GM21723 (cell line): ENCODE results near the gene NR3C1.

ENCODE experiments used
- ATAC-seq: cut with Tn5 transposase; IDR thresholded peaks from one replicate; pipeline ENCODE4 v1.9.1; 2021; ENCODE audit warnings: mild to moderate bottlenecking, moderate library complexity; ENCODE audit not compliant: unreplicated experiment

NR3C1 gene

DNA sequence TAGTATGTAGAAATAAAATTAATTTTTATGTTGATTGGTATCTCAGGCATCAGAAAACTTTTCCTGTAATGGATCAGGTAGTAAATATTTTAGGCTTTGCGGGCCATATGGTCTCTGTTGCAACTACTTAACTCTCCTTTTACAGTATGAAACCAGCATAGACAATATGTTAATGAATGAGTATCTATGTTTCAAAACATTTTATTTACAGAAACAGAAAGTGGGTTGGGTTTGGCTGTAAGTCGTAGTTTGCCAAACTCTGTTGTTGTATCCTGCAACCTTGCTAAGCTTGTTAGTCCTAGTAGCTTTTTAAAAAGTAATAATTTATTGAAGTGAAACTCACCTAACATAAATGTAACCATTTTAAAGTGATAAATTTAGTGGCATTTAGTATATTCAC is 132.1 kb downstream of the NR3C1 start:
- ATAC-seq, result no peak

- no peak for ATAC-seq
Observed at GRCh38 chr5:143268388-143268787, 135.1 kb downstream of the NR3C1 start.

GRCh38 chr5:143267186-143267585 is 136.3 kb downstream of the NR3C1 start:
- ATAC-seq, result no peak

- no peak for ATAC-seq
Observed at GRCh38 chr5:143265995-143266394, 137.5 kb downstream of the NR3C1 start.

GRCh38 chr5:143263272-143263810 is 140.1 kb downstream of the NR3C1 start:
- ATAC-seq, result no peak

- peak; percentile 85 for ATAC-seq
Observed at GRCh38 chr5:143262393-143263174, 140.9 kb downstream of the NR3C1 start.

DNA sequence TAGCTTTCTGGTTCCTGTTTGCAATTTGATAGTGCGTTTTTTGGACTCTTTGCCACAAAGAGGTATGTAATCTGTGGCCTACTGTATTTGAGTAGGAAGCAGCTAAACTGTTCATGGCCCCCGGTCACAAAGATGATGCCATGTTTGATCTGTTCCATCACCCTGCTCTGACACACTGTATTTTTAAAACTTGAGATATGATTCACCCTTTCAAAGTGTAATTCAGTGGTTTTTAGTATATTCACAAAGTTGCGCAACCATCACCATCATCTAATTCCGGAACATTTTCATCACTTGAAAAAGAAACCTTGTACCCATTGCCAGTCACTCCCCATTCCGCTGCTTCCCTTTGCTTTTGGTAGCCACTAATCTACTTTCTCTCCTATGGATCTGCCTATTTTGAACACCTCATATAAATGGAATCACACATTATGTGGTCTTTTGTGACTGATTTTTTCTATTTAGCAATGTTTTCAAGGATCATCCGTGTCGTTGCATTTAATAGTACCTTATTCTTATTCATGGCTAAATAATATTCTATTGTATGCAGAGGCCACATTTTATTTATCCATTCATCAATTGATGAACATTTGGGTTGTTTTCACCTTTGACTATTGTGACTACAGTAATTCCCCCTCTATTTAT is 141.6 kb downstream of the NR3C1 start:
- no peak for ATAC-seq

- ATAC-seq, result no peak
Observed at GRCh38 chr5:143259254-143259605, 144.3 kb downstream of the NR3C1 start.

- ATAC-seq, result no peak
Observed at GRCh38 chr5:143258559-143259253, 144.8 kb downstream of the NR3C1 start.

DNA sequence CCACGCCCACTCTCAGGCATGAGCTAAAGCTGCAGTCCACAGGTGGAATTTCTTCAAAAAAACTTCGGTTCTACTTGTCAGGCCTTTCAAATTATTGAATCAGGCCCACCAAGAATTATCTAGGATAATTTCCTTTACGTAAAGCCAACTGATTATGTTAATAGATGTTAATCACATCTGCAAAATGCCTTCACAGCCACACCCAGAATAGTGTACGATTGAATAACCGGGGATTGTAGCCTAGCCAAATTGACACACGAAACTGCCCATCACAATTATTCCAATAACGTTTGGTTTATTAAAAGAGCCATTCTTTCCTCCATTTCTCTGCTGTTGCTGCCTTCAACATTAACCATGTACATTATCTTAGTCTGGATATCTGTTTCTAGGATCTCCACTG is 148.7 kb downstream of the NR3C1 start:
- no peak for ATAC-seq

DNA sequence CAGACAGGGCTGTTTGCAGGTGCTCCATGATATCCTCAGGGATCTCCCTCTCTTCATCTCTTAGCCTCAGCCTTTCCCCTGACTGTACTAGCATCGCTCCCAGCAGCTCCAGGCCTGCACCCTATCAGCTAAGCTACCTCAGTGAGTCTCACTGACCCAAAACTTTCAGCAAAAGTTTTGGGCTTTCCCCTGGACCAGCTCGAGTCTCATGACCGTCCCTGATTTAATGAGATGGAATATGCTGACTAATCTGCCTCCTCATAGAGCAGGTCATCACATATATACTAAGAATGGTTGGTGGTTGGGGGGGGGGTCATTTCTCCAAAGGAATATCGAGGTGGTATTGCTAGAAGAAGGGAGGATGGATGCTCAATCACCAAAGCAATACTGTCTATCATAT is 151.5 kb downstream of the NR3C1 start:
- no peak for ATAC-seq

- ATAC-seq, result no peak
Observed at GRCh38 chr5:143251190-143251589, 152.3 kb downstream of the NR3C1 start.

- ATAC-seq, result no peak
Observed at GRCh38 chr5:143249851-143250250, 153.6 kb downstream of the NR3C1 start.

- no peak for ATAC-seq
Observed at GRCh38 chr5:143248822-143249579, 154.5 kb downstream of the NR3C1 start.

DNA sequence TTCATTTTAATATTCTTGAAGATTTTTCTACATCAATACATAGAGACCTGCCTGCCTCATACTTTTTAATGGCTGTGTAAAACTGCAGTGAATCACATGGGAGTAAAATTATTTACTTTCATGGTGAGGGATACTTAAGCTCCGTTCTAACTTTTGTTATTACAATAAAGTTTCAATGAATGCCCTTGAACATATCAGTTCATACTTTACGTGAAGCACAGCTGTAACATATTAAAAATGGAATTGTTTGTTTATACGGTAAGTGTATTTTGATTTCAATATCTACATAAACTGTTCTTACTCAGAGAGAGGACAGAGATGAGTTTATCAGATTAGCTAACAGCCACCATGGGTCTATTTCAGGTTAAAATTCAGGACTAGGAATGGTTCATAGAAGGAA is 155.1 kb downstream of the NR3C1 start:
- no peak for ATAC-seq

DNA sequence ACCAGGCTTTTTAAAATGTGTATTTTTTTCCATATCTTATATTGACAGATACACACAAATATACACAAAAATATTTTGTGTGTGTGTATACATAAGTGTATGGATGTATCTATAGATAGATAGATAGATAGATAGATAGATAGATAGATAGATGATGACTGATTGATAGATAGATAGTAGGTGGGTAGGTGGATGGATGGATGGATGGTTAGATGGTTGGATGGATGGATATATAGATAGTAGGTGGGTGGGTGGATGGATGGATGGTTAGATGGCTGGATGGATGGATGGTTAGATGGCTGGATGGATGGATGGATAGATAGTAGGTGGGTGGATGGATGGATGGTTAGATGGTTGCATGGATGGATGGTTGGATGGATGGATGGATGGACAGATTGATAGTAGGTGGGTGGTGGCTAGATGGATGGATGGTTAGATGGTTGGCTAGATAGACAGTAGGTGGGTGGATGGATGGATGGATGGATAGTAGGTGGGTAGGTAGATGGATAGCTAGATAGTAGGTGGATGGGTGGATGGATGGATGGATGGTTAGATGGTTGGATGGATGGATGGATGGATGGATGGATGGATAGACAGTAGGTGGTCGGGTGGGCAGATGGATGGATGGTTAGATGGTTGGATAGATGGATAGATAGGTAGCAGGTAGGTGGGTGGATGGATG is 156.2 kb downstream of the NR3C1 start:
- no peak for ATAC-seq

DNA sequence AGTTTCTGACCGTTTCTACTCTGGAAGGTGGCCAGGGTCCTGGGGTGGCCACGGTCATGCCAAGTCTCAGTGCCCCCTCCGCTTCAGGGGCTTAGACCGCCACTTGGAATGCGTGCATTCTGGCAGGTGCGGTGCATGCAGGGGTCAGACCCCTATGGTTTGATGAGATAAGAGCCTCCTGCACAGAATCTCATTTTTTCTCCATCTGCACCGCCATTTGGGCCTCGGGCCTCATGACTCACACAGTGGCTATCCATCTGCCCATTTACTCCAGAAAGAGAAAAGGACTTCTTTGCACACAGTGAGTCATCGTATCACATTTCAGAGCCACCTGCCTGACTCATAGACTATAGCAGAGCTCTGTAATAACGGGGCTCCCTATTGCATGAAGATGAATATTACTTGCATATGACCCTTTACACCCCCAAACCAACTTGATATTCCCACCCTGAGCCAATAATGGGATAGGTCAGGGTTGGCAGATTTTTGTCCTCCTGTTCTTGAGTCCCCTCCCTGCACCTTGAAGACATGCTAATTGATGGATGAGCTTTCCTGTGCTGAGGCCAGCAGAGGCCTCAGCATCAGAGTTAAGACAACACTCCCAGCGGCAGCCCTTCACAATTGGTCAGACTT is 157.4 kb downstream of the NR3C1 start:
- no peak for ATAC-seq

GRCh38 chr5:143244990-143245389 is 158.5 kb downstream of the NR3C1 start:
- no peak for ATAC-seq

GRCh38 chr5:143244000-143244736 is 159.3 kb downstream of the NR3C1 start:
- no peak for ATAC-seq
